NCI-H1694 (cell line): ENCODE data around the gene ASIC3.
A peak's percentile ranks its signal among the peaks of the same experiment; 100 is the strongest.

Experiments
- DNase-seq: peaks from one replicate; lab custom pipeline; 2025; lab: John Stamatoyannopoulos, UW

ASIC3 gene

GRCh38 chr7:151056666-151057505, 8.6 kb downstream of the ASIC3 start:
- DNase-seq: no peak

- DNase-seq: no peak
These were observed 9.2 kb downstream of the ASIC3 start, which contains the start of gene CDK5 for GRCh38 chr7:151057506-151057988. Gene CDK5 (minus strand): TSS chr7:151057897. CDS start chr7:151057848, 49 bp downstream.

- peak; percentile 99 for DNase-seq
These were observed 9.9 kb downstream of the ASIC3 start for GRCh38 chr7:151057989-151058780.

GRCh38 chr7:151058781-151059366, 10.5 kb downstream of the ASIC3 start:
- DNase-seq: no peak

GRCh38 chr7:151059367-151060112, 11.2 kb downstream of the ASIC3 start, which contains the start of gene SLC4A2:
Gene SLC4A2 (plus strand): TSS chr7:151059589. CDS start chr7:151061988, 2,399 bp downstream.
- peak; percentile 37 for DNase-seq

- DNase-seq: no peak
These were observed 11.7 kb downstream of the ASIC3 start for GRCh38 chr7:151060113-151060415.

- DNase-seq: peak; percentile 45
These were observed 12.3 kb downstream of the ASIC3 start for GRCh38 chr7:151060416-151061212.

- no peak for DNase-seq
These were observed 13.1 kb downstream of the ASIC3 start for GRCh38 chr7:151061213-151062110.

GRCh38 chr7:151062111-151062398, 13.7 kb downstream of the ASIC3 start:
- DNase-seq: no peak

GRCh38 chr7:151062399-151063211, 14.3 kb downstream of the ASIC3 start:
- no peak for DNase-seq

- DNase-seq: no peak
These were observed 14.9 kb downstream of the ASIC3 start for GRCh38 chr7:151063212-151063561.

- DNase-seq: no peak
These were observed 16.1 kb downstream of the ASIC3 start for GRCh38 chr7:151064454-151064853.

- no peak for DNase-seq
These were observed 16.7 kb downstream of the ASIC3 start for GRCh38 chr7:151064993-151065392.

- DNase-seq: no peak
These were observed 17.2 kb downstream of the ASIC3 start for GRCh38 chr7:151065516-151065915.

- DNase-seq: no peak
These were observed 18.1 kb downstream of the ASIC3 start for GRCh38 chr7:151066273-151066974.

- no peak for DNase-seq
These were observed 19.9 kb downstream of the ASIC3 start for GRCh38 chr7:151068069-151068773.

- no peak for DNase-seq
These were observed 21.7 kb downstream of the ASIC3 start for GRCh38 chr7:151069841-151070573.
